Neural progenitor cell (in vitro differentiated cells): Measurements from ENCODE around the gene NAGA.

Experiments
- EZH2 ChIP-seq: fragments of 200-600 bp; sonication (generic); IDR thresholded peaks from 2 replicates; pipeline ENCODE4 v1.6.1; 2017; ENCODE audit warnings: antibody characterized with exemption, mild to moderate bottlenecking, moderate library complexity
- EZH2phosphoT487 ChIP-seq: fragments of 200-600 bp; sonication (generic); IDR thresholded peaks from 2 replicates; pipeline ENCODE4 v1.6.1; 2017; ENCODE audit warnings: antibody characterized with exemption
- TF ChIP-seq, protein P1 (sequence below): fragments of 200-600 bp; sonication (generic); IDR thresholded peaks from 2 replicates; pipeline ENCODE4 v1.5.1; 2017; ENCODE audit warnings: antibody characterized with exemption, mild to moderate bottlenecking

DNA sequence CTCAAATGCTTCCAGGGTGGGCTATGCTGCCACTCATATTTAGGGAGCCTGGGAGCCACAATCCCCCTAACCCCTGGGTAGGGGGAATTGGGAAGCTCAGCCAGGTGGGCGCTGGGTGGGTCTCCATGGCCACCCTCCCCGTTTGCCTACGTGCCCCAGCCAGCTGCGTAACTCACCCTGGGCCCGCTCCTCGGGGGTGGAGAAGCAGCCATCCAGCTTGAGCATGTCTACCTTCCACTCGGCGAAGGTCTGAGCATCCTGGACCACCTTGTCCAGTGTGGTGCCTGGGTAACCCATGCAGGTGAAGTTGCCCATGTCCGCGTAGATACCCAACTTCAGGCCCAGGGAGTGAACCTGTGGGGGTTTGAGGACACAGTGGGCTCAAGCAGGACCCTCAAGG, 3.7 kb downstream of the NAGA start:
- TF ChIP-seq, protein P1, sequence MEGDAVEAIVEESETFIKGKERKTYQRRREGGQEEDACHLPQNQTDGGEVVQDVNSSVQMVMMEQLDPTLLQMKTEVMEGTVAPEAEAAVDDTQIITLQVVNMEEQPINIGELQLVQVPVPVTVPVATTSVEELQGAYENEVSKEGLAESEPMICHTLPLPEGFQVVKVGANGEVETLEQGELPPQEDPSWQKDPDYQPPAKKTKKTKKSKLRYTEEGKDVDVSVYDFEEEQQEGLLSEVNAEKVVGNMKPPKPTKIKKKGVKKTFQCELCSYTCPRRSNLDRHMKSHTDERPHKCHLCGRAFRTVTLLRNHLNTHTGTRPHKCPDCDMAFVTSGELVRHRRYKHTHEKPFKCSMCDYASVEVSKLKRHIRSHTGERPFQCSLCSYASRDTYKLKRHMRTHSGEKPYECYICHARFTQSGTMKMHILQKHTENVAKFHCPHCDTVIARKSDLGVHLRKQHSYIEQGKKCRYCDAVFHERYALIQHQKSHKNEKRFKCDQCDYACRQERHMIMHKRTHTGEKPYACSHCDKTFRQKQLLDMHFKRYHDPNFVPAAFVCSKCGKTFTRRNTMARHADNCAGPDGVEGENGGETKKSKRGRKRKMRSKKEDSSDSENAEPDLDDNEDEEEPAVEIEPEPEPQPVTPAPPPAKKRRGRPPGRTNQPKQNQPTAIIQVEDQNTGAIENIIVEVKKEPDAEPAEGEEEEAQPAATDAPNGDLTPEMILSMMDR: no peak
- TF ChIP-seq EZH2 (no peak), EZH2phosphoT487 (no peak)
